PFSK-1 (cell line): ENCODE results near the gene SLC25A39.

Source experiments
- FOXP2 ChIP-seq: optimal IDR thresholded peaks from 2 replicates; pipeline ENCODE3; 2011; ENCODE audit warnings: borderline replicate concordance, control low read depth, inconsistent platforms; ENCODE audit not compliant: insufficient read depth; ENCODE audit errors: extremely low read length, extremely low read depth
- POLR2AphosphoS5 ChIP-seq: IDR thresholded peaks from 2 replicates; pipeline ENCODE4 v1.6.1; 2012; ENCODE audit warnings: low read depth, mild to moderate bottlenecking, control low read depth, low read length, moderate library complexity
- SIN3A ChIP-seq: IDR thresholded peaks from 2 replicates; pipeline ENCODE4 v1.6.1; 2012; ENCODE audit warnings: mild to moderate bottlenecking, low read length, moderate library complexity, borderline replicate concordance; ENCODE audit not compliant: insufficient read depth
- TAF1 ChIP-seq: IDR thresholded peaks from 2 replicates; pipeline ENCODE4 v1.6.1; 2012; ENCODE audit warnings: low read length, control low read depth, borderline replicate concordance; ENCODE audit not compliant: insufficient read depth
- TF ChIP-seq, protein P1 (sequence below), 2 experiments: IDR thresholded peaks; 2 replicates each; pipeline versions ENCODE4 v1.6.1 to v1.8.0; 2011 to 2012; ENCODE audit warnings: low read depth in 2 of 2, low read length in 2 of 2, control low read depth in 1 of 2, inconsistent platforms in 1 of 2, mild to moderate bottlenecking in 1 of 2, moderate library complexity in 1 of 2; ENCODE audit not compliant: insufficient read depth in 1 of 2

SLC25A39 gene

DNA sequence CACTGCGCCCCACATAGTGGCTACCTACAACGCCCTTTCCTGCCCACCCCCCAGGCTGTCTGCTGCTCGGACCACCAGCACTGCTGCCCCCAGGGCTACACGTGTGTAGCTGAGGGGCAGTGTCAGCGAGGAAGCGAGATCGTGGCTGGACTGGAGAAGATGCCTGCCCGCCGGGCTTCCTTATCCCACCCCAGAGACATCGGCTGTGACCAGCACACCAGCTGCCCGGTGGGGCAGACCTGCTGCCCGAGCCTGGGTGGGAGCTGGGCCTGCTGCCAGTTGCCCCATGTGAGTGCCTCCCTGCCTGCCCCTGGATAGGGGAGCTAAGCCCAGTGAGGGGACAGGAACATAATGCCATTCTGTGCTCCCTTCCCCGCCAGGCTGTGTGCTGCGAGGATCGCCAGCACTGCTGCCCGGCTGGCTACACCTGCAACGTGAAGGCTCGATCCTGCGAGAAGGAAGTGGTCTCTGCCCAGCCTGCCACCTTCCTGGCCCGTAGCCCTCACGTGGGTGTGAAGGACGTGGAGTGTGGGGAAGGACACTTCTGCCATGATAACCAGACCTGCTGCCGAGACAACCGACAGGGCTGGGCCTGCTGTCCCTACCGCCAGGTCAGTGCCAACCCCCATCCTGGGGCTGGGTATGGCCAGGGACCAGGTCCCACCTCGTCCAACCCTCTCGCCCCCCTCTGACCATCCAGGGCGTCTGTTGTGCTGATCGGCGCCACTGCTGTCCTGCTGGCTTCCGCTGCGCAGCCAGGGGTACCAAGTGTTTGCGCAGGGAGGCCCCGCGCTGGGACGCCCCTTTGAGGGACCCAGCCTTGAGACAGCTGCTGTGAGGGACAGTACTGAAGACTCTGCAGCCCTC is 27.6 kb upstream of the SLC25A39 start:
- TF ChIP-seq, protein P1, sequence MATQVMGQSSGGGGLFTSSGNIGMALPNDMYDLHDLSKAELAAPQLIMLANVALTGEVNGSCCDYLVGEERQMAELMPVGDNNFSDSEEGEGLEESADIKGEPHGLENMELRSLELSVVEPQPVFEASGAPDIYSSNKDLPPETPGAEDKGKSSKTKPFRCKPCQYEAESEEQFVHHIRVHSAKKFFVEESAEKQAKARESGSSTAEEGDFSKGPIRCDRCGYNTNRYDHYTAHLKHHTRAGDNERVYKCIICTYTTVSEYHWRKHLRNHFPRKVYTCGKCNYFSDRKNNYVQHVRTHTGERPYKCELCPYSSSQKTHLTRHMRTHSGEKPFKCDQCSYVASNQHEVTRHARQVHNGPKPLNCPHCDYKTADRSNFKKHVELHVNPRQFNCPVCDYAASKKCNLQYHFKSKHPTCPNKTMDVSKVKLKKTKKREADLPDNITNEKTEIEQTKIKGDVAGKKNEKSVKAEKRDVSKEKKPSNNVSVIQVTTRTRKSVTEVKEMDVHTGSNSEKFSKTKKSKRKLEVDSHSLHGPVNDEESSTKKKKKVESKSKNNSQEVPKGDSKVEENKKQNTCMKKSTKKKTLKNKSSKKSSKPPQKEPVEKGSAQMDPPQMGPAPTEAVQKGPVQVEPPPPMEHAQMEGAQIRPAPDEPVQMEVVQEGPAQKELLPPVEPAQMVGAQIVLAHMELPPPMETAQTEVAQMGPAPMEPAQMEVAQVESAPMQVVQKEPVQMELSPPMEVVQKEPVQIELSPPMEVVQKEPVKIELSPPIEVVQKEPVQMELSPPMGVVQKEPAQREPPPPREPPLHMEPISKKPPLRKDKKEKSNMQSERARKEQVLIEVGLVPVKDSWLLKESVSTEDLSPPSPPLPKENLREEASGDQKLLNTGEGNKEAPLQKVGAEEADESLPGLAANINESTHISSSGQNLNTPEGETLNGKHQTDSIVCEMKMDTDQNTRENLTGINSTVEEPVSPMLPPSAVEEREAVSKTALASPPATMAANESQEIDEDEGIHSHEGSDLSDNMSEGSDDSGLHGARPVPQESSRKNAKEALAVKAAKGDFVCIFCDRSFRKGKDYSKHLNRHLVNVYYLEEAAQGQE (IDR thresholded peaks at IDR 0.05; ENCODE audit: insufficient read depth in 1 of 2, low read depth in 2 of 2, low read length in 2 of 2) = no peak
- TF ChIP-seq SIN3A (no peak), POLR2AphosphoS5 (no peak), FOXP2 (no peak), TAF1 (no peak)

GRCh38 chr17:44351464-44351863 is 26.8 kb upstream of the SLC25A39 start:
- TF ChIP-seq, protein P1 (IDR thresholded peaks at IDR 0.05; ENCODE audit: insufficient read depth in 1 of 2, low read depth in 2 of 2, low read length in 2 of 2) = no peak
- TF ChIP-seq POLR2AphosphoS5 (no peak), SIN3A (no peak), TAF1 (no peak), FOXP2 (no peak)

DNA sequence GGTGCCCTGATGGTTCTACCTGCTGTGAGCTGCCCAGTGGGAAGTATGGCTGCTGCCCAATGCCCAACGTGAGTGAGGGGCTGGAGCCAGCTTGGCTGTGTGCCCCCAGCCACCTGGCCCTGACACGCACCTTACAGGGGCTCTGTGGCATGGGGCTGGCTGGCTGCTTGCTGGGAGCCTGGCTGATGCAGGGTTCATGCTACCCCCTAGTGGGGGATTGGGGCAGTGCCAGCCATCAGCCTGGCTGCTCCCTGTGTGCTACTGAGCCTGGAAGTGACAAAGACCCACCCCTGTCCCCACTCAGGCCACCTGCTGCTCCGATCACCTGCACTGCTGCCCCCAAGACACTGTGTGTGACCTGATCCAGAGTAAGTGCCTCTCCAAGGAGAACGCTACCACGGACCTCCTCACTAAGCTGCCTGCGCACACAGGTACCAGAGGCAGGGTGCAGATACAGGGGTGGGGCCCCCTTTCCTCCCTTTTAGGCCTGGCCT is 26.2 kb upstream of the SLC25A39 start:
- TF ChIP-seq POLR2AphosphoS5 = no peak
- no peak for TF ChIP-seq TAF1
- TF ChIP-seq SIN3A = no peak
- peak; percentile 47 for TF ChIP-seq FOXP2
- TF ChIP-seq, protein P1 (IDR thresholded peaks at IDR 0.05; ENCODE audit: insufficient read depth in 1 of 2, low read depth in 2 of 2, low read length in 2 of 2) = no peak

GRCh38 chr17:44349553-44350070 is 25.0 kb upstream of the SLC25A39 start:
- no peak for TF ChIP-seq POLR2AphosphoS5
- TF ChIP-seq, protein P1 (IDR thresholded peaks at IDR 0.05; ENCODE audit: insufficient read depth in 1 of 2, low read depth in 2 of 2, low read length in 2 of 2) = no peak
- no peak for TF ChIP-seq TAF1
- TF ChIP-seq FOXP2 = no peak
- TF ChIP-seq SIN3A = no peak

DNA sequence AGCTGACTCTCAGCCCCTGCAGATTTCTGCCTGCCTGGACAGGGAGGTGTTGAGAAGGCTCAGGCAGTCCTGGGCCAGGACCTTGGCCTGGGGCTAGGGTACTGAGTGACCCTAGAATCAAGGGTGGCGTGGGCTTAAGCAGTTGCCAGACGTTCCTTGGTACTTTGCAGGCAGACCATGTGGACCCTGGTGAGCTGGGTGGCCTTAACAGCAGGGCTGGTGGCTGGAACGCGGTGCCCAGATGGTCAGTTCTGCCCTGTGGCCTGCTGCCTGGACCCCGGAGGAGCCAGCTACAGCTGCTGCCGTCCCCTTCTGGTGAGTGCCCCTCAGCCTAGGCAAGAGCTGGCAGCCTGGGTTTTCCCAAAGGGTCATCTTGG is 24.4 kb upstream of the SLC25A39 start:
- TF ChIP-seq POLR2AphosphoS5 (no peak), FOXP2 (no peak), TAF1 (no peak), SIN3A (no peak)
- TF ChIP-seq, protein P1 (IDR thresholded peaks at IDR 0.05; ENCODE audit: insufficient read depth in 1 of 2, low read depth in 2 of 2, low read length in 2 of 2) = no peak
